IMR-90 (cell line): ENCODE measurements around the gene GSTM3. TPM values are rescaled to one million over a fixed set of nuclear protein-coding genes. Genes with fewer than 3 reads are reported as not detected.

ENCODE experiments used
- ATAC-seq: fragments of 200-7000 bp; cut with Tn5 transposase; 2 replicates; pipeline ENCODE4 v1.9.1; 2020; ENCODE audit warnings: low read depth, mild to moderate bottlenecking, moderate library complexity
- BruUV-seq: library from RNA; stranded (reverse); fragments of 400-500 nt; replicated peaks from 2 replicates; lab custom pipeline; 2021; lab: Mats Ljungman, UMichigan
- CTCF ChIA-PET: fragments of 300-600 bp; formaldehyde crosslinking; extraction: SDS; loops from one replicate; lab custom pipeline; 2021; ENCODE audit warnings: antibody characterized with exemption; lab: Yijun Ruan, JAX
- POLR2A ChIA-PET: fragments of 300-600 bp; sonication (Branson Sonifier 250); formaldehyde crosslinking; loops from one replicate; lab custom pipeline; 2022; ENCODE audit warnings: antibody characterized with exemption; ENCODE audit not compliant: unreplicated experiment; lab: Charles Lee
- DNase-seq: peaks from one replicate; pipeline ENCODE4 v3.0.0; 2013
- H2AFZ ChIP-seq: replicated peaks from 2 replicates; pipeline ENCODE3; 2013; ENCODE audit warnings: low read length, mild to moderate bottlenecking; ENCODE audit not compliant: poor library complexity
- H2AK5ac ChIP-seq: 2 replicates; pipeline ENCODE4 v1.6.1; 2013; ENCODE audit warnings: low read depth, low read length, inconsistent platforms
- H2AK9ac ChIP-seq: replicated peaks from 2 replicates; pipeline ENCODE3; 2013; ENCODE audit warnings: mild to moderate bottlenecking, low read depth, low read length, moderate library complexity; ENCODE audit not compliant: poor library complexity
- H2BK120ac ChIP-seq: 2 replicates; pipeline ENCODE4 v1.6.1; 2013; ENCODE audit warnings: low read depth, low read length, inconsistent platforms
- H2BK15ac ChIP-seq: 3 replicates; pipeline ENCODE4 v1.6.1; 2013; ENCODE audit warnings: low read depth, low read length, inconsistent platforms
- H2BK20ac ChIP-seq: 2 replicates; pipeline ENCODE4 v1.6.1; 2013; ENCODE audit warnings: low read depth, mild to moderate bottlenecking, inconsistent platforms, low read length, moderate library complexity
- H2BK5ac ChIP-seq: 2 replicates; pipeline ENCODE4 v1.6.1; 2013; ENCODE audit warnings: mild to moderate bottlenecking, low read depth, low read length, inconsistent platforms; ENCODE audit not compliant: poor library complexity, severe bottlenecking
- H3K14ac ChIP-seq: replicated peaks from 2 replicates; pipeline ENCODE4 v1.6.1; 2013; ENCODE audit warnings: low read depth, low read length, inconsistent platforms
- H3K18ac ChIP-seq: 2 replicates; pipeline ENCODE4 v1.6.1; 2013; ENCODE audit warnings: low read depth, low read length, control low read depth
- H3K23ac ChIP-seq: 2 replicates; pipeline ENCODE4 v1.6.1; 2013; ENCODE audit warnings: low read depth, low read length, inconsistent platforms
- H3K27ac ChIP-seq: 2 replicates; pipeline ENCODE4 v1.5.1; 2013; ENCODE audit warnings: mild to moderate bottlenecking, control low read depth, low read length; ENCODE audit not compliant: insufficient read depth
- H3K27me3 ChIP-seq: 2 replicates; pipeline ENCODE4 v1.6.1; 2013; ENCODE audit warnings: low read length; ENCODE audit not compliant: control insufficient read depth, insufficient read depth
- H3K36me3 ChIP-seq: 2 replicates; pipeline ENCODE4 v1.6.1; 2013; ENCODE audit warnings: low read length, mixed read lengths; ENCODE audit not compliant: control insufficient read depth, insufficient read depth
- H3K4ac ChIP-seq: 2 replicates; pipeline ENCODE4 v1.6.1; 2013; ENCODE audit warnings: low read depth, low read length, inconsistent platforms
- H3K4me1 ChIP-seq: 2 replicates; pipeline ENCODE4 v1.6.1; 2013; ENCODE audit warnings: low read length, mixed read lengths; ENCODE audit not compliant: control insufficient read depth, insufficient read depth
- H3K4me2 ChIP-seq: 2 replicates; pipeline ENCODE4 v1.6.1; 2013; ENCODE audit warnings: low read depth, mild to moderate bottlenecking, control low read depth, low read length, moderate library complexity
- H3K4me3 ChIP-seq: 2 replicates; pipeline ENCODE4 v1.5.1; 2013; ENCODE audit warnings: low read depth, mild to moderate bottlenecking, control low read depth, low read length, moderate library complexity; ENCODE audit not compliant: insufficient read depth
- H3K56ac ChIP-seq: 2 replicates; pipeline ENCODE4 v1.6.1; 2013; ENCODE audit warnings: low read length, inconsistent platforms; ENCODE audit not compliant: insufficient read depth; ENCODE audit errors: extremely low read depth
- H3K79me1 ChIP-seq, 2 experiments: 2 replicates each; pipeline ENCODE4 v1.6.1; 2013; ENCODE audit warnings: low read length in 2 of 2, inconsistent platforms in 1 of 2, low read depth in 1 of 2
- H3K9ac ChIP-seq: 2 replicates; pipeline ENCODE4 v1.6.1; 2013; ENCODE audit warnings: low read depth, low read length, control low read depth
- H3K9me1 ChIP-seq: 2 replicates; pipeline ENCODE4 v1.6.1; 2013; ENCODE audit warnings: low read length, inconsistent platforms; ENCODE audit not compliant: insufficient read depth
- H3K9me3 ChIP-seq: 2 replicates; pipeline ENCODE4 v1.6.1; 2013; ENCODE audit warnings: low read length; ENCODE audit not compliant: control insufficient read depth, insufficient read depth
- H4K20me1 ChIP-seq: 2 replicates; pipeline ENCODE4 v1.6.1; 2013; ENCODE audit warnings: low read length, inconsistent platforms; ENCODE audit not compliant: insufficient read depth
- H4K5ac ChIP-seq: 2 replicates; pipeline ENCODE4 v1.6.1; 2013; ENCODE audit warnings: mild to moderate bottlenecking, low read depth, low read length, control low read depth
- H4K8ac ChIP-seq, 2 experiments: 2 replicates each; pipeline ENCODE4 v1.6.1; 2013; ENCODE audit warnings: low read depth in 2 of 2, low read length in 2 of 2, control low read depth in 1 of 2, inconsistent platforms in 1 of 2
- H4K91ac ChIP-seq: 2 replicates; pipeline ENCODE4 v1.6.1; 2013; ENCODE audit warnings: low read depth, low read length, inconsistent platforms; ENCODE audit not compliant: insufficient read depth
- BHLHE40 ChIP-seq: fragments of 150-350 bp; IDR thresholded peaks from 2 replicates; pipeline ENCODE4 v1.6.1; 2016; ENCODE audit warnings: mild to moderate bottlenecking, low read depth, low read length
- CEBPB ChIP-seq: IDR thresholded peaks from 2 replicates; pipeline ENCODE4 v1.6.1; 2012; ENCODE audit warnings: low read depth, low read length, improper control_type of control experiment
- CHD1 ChIP-seq: IDR thresholded peaks from 2 replicates; pipeline ENCODE4 v1.6.1; 2012; ENCODE audit warnings: low read depth, low read length, improper control_type of control experiment
- CTCF ChIP-seq: conservative IDR thresholded peaks from 2 replicates; pipeline ENCODE4 v1.5.1; 2012; ENCODE audit warnings: mild to moderate bottlenecking, low read depth, low read length, improper control_type of control experiment
- FOS ChIP-seq: fragments of 150-350 bp; IDR thresholded peaks from 2 replicates; pipeline ENCODE4 v1.6.1; 2016; ENCODE audit warnings: low read depth, low read length
- MAFK ChIP-seq: IDR thresholded peaks from 2 replicates; pipeline ENCODE4 v1.6.1; 2012; ENCODE audit warnings: low read depth, low read length, improper control_type of control experiment
- MAZ ChIP-seq: IDR thresholded peaks from 2 replicates; pipeline ENCODE4 v1.6.1; 2012; ENCODE audit warnings: low read depth, mild to moderate bottlenecking, low read length, improper control_type of control experiment, moderate library complexity, borderline replicate concordance
- MXI1 ChIP-seq: IDR thresholded peaks from 2 replicates; pipeline ENCODE4 v1.6.1; 2012; ENCODE audit warnings: low read depth, mild to moderate bottlenecking, low read length, moderate library complexity, borderline replicate concordance
- NFE2L2 ChIP-seq: fragments of 150-350 bp; IDR thresholded peaks from 2 replicates; pipeline ENCODE4 v1.6.1; 2016; ENCODE audit warnings: low read depth, mild to moderate bottlenecking, low read length
- POLR2A ChIP-seq: IDR thresholded peaks from 2 replicates; pipeline ENCODE4 v1.6.1; 2012; ENCODE audit warnings: mild to moderate bottlenecking, low read depth, low read length
- RAD21 ChIP-seq: IDR thresholded peaks from 2 replicates; pipeline ENCODE4 v1.6.1; 2012; ENCODE audit warnings: low read length, improper control_type of control experiment
- RCOR1 ChIP-seq: IDR thresholded peaks from 2 replicates; pipeline ENCODE4 v1.6.1; 2012; ENCODE audit warnings: mild to moderate bottlenecking, low read length, improper control_type of control experiment; ENCODE audit not compliant: insufficient replicate concordance
- RFX5 ChIP-seq: IDR thresholded peaks from 2 replicates; pipeline ENCODE4 v1.8.0; 2012; ENCODE audit warnings: low read depth, mild to moderate bottlenecking, low read length, moderate library complexity
- SMC3 ChIP-seq: fragments of 150-350 bp; IDR thresholded peaks from 2 replicates; pipeline ENCODE4 v1.6.1; 2016; ENCODE audit warnings: low read depth, mild to moderate bottlenecking, antibody characterized with exemption, low read length, moderate library complexity
- WGBS, 2 experiments: methylation state at CpG; one replicate each; pipeline versions ENCODE4 v1.1.5 to v1.1.7; 2013; ENCODE audit warnings: missing lambda C conversion rate in 2 of 2; ENCODE audit not compliant: insufficient read length in 1 of 2; ENCODE audit errors: extremely low coverage in 2 of 2; 5-methylcytosine and 5-hydroxymethylcytosine counted together
- dilution Hi-C: fragments of 300-500 bp; cut with HindIII; formaldehyde crosslinking; loops from one replicate; pipeline ENCODE4 v1.14.3; 2018; ENCODE audit warnings: low sequenced_read_pairs; ENCODE audit not compliant: unreplicated experiment
- in situ Hi-C: fragments of 300-500 bp; cut with MboI; formaldehyde crosslinking; loops from 3 replicates; pipeline ENCODE4 v1.14.3; 2019; ENCODE audit warnings: low sequenced_read_pairs, inconsistent platforms, mixed read lengths
- intact Hi-C: fragments of 100-400 bp; cut with micrococcal nuclease; formaldehyde crosslinking; loops from 2 replicates; pipeline ENCODE4 v1.10.0; 2022
- polyA plus RNA-seq, 3 experiments: library from polyadenylated mRNA; depleted of rRNA; stranded (reverse); fragments of >200 nt; gene quantifications; 2 replicates each; pipeline ENCODE4 v1.2.3, GENCODE V29; 2012; ENCODE audit warnings: low replicate concordance in 1 of 3
- total RNA-seq: library from RNA; depleted of rRNA; stranded (reverse); fragments of >200 nt; gene quantifications from 2 replicates; pipeline ENCODE4 v1.2.3, GENCODE V29; 2012
- TF ChIP-seq, protein P1 (sequence below): fragments of 150-350 bp; IDR thresholded peaks from 2 replicates; pipeline ENCODE4 v1.6.1; 2016; ENCODE audit warnings: low read depth, mild to moderate bottlenecking, low read length, moderate library complexity, borderline replicate concordance
- TF ChIP-seq, protein P2 (sequence below): fragments of 150-350 bp; IDR thresholded peaks from 2 replicates; pipeline ENCODE4 v1.6.1; 2017; ENCODE audit warnings: mild to moderate bottlenecking, antibody characterized with exemption, low read length, low read depth

Gene GSTM3
- total and polyA plus RNA-seq, 2 of the 4 experiments (the other 2 are of a cell fraction): 102 to 131 TPM

DNA sequence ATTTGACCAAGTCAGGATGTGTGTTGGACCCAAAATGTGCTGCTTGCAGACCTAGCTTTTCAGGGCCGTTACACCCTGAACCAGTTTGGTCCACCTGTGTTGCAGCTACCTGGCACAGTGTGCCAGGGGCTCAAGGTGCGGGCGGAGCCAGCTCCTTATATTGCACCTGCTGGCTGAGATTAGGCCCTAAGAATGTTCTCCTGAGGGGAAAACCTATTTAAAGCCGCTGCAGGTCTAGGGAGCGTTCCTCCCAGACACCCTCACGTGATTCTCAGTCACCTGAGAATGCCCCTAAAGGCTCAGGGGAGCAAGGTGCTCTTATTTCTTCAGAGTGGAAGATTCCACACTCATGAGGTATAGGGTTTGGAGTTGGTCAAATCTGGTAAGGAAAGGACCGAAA, 12.0 kb downstream of the GSTM3 start:
- ChIA-PET CTCF (no interaction called here), POLR2A (no interaction called here)
- dilution Hi-C loops: no loop called here
- Histone ChIP-seq H3K36me3 (no peaks in the 10 kb centered on the region), H2BK20ac (no peak overlapping the region), H3K9me1 (no peaks in the 10 kb centered on the region), H3K4me3 (no peak overlapping the region), H3K18ac (no peak overlapping the region), H2BK120ac (no peak overlapping the region), H3K4me2 (no peak overlapping the region), H2AK9ac (no peak overlapping the region), H2BK5ac (no peak overlapping the region), H3K23ac (no peak overlapping the region), H3K4me1 (no peaks in the 10 kb centered on the region), H3K4ac (no peak overlapping the region), H3K56ac (no peak overlapping the region), H2BK15ac (no peak overlapping the region), H3K14ac (no peak overlapping the region), H4K91ac (no peak overlapping the region), H3K9me3 (no peaks in the 10 kb centered on the region; the same call in 1 of the 2 replicates), H2AFZ (no peak overlapping the region), H3K79me1 (no peaks in the 10 kb centered on the region), H4K5ac (no peak overlapping the region), H3K27ac (no peak overlapping the region), H3K27me3 (peaks cover 7% of the 10 kb centered on the region), H4K8ac (no peak overlapping the region), H4K20me1 (no peaks in the 10 kb centered on the region), H3K9ac (no peak overlapping the region), H2AK5ac (no peak overlapping the region)
- TF ChIP-seq, protein P1, sequence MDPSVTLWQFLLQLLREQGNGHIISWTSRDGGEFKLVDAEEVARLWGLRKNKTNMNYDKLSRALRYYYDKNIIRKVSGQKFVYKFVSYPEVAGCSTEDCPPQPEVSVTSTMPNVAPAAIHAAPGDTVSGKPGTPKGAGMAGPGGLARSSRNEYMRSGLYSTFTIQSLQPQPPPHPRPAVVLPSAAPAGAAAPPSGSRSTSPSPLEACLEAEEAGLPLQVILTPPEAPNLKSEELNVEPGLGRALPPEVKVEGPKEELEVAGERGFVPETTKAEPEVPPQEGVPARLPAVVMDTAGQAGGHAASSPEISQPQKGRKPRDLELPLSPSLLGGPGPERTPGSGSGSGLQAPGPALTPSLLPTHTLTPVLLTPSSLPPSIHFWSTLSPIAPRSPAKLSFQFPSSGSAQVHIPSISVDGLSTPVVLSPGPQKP: no peak
- TF ChIP-seq RCOR1: no peak
- TF ChIP-seq POLR2A: no peak
- no peak for TF ChIP-seq SMC3
- TF ChIP-seq MXI1: no peak
- no peak for TF ChIP-seq MAZ
- TF ChIP-seq CHD1: no peak
- no peak for TF ChIP-seq CTCF
- no peak for TF ChIP-seq CEBPB
- TF ChIP-seq, protein P2, sequence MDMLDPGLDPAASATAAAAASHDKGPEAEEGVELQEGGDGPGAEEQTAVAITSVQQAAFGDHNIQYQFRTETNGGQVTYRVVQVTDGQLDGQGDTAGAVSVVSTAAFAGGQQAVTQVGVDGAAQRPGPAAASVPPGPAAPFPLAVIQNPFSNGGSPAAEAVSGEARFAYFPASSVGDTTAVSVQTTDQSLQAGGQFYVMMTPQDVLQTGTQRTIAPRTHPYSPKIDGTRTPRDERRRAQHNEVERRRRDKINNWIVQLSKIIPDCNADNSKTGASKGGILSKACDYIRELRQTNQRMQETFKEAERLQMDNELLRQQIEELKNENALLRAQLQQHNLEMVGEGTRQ: no peak
- no peak for TF ChIP-seq NFE2L2
- TF ChIP-seq MAFK: no peak
- no peak for TF ChIP-seq RAD21
- no peak for TF ChIP-seq BHLHE40
- TF ChIP-seq FOS: no peak
- no peak for TF ChIP-seq RFX5
- DNase-seq (no peak), ATAC-seq (no peak)
- 63% methylated on average over 2 of the region's 7 CpGs; no CpG with 5 or more reads in 1 of the 2 experiments for WGBS, 2 experiments
- intact Hi-C loops: no loop called here
- BruUV-seq: no TSS peak
- in situ Hi-C loops: no loop called here
